Activated CD4-positive, alpha-beta T cell treated with anti-CD3 and anti-CD28 coated beads, Interleukin-2, Interleukin-6, amounts not matched to agents 100 ng/mL and 50 ng/mL, durations not matched to agents 16 hours and 8 hours (primary cell): Measurements from ENCODE around the gene DAO.

Experiments
- DNase-seq: peaks from one replicate; pipeline ENCODE4 v3.0.0-alpha.2; 2020

The DAO gene

GRCh38 chr12:108928695-108929094 is 48.8 kb downstream of the DAO start:
- no peak for DNase-seq

GRCh38 chr12:108930155-108930554 is 50.3 kb downstream of the DAO start:
- DNase-seq = no peak

- no peak for DNase-seq
Measured at GRCh38 chr12:108930756-108931155, 50.9 kb downstream of the DAO start.

DNA sequence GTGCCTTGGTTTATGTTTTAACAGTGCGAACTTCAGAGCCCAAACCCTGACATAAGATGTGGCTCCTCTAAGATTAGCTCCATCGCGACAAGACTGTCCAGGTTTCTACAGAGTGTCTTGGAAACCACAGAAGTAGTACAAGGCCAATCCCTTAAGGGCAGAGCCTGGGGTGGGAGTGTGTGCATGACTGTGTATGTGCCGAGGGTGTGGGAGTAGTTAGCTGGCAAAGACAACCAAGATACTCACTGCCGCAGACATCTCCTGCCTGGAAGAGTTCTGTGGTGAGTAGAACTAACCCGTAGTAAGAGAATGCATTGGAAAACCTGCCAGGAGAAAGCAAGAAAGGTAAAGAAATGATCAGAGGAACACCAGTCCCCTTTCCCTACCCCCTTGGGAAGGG is 54.1 kb downstream of the DAO start:
- no peak for DNase-seq

- DNase-seq = peak; percentile 46
Measured at GRCh38 chr12:108935159-108935763, 55.4 kb downstream of the DAO start.

DNA sequence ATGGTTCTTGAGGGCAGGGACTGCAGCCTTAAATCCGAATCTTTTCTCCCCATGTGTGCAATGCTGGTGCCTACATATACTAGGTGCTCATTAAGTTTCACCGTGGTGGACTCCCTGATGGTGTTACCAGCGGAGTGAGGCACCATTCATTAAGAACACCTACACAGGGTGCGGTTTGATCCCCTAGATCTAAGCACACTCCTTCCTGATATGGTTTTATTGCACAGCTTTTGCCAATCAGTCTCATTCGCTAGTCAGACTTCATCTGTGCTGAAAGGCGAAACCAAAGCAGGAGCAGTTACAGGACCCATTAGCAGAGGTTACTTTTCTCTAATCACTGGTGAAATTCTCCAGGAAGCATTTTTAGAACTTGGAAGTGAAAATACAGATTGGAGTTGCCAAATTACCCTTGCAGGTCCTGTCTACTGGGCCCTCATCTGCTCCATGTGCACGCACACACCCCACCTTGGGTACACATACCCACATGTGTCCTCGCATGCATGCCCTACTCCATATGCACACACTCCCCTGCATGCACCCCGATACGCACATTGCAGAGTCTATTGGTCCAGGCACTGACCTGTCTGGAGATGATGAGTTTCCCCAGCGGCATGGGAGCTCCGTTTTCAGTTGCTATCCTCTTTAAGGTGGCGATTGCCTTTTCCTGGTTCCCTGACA is 58.5 kb downstream of the DAO start:
- DNase-seq = no peak

DNA sequence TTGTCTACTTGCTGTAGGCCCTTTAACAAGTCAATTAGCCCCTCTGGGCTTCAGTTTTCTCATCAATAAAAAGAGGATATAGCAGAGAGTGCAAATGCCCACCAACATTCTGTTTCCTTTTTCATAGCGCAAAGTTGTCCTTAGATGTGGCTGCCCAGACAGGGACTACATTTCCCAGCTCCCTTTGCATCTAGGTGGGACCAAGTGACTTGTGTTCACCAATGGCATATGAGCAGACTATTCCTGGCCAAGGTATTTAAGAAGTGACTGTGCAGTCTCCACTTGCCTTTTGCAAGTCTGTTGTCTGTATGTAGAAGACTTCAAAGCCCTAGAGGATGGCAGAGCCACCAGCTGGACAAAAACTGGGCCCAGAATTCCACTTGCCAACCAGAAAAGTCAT is 59.7 kb downstream of the DAO start:
- peak; percentile 36 for DNase-seq

DNA sequence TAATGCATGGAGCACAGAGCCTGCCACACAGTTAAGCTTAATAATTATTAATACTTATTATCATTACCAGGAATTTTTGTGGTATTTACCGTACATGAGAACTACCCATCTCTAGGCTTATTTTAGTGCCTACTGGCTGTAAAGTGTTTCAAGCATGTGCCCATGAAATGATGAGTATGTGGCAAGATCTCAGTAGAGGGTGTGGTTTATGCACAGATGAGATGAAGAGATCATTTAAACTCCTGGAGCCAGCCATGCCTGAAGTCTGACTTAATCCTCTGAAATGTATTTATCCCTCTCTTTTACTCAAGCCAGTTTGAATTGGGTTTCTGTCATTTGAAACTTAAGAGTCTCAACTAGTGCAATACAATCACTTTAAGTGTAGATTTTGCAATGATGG is 60.2 kb downstream of the DAO start:
- DNase-seq = no peak

GRCh38 chr12:108947097-108947496 is 67.2 kb downstream of the DAO start:
- DNase-seq = no peak

DNA sequence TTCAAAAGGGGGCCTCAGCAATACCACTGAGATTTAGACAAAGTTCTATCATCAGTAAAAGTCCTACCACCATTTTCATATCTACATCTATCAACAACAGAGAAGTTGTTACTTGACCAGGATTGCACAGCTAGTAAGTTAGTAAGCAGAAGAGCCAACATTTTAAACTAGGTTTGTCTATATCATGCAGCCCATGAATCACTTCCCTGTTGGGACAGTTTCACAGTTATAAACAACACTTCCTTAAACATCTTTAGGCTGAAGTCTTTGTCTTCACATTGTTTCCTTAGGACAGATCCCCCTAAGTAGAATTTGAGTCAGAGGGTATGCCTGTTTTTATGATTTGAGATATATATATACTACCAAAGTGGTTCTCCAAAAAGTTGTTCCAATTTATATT is 68.5 kb downstream of the DAO start:
- DNase-seq = no peak

- DNase-seq = no peak
Measured at GRCh38 chr12:108949976-108950375, 70.1 kb downstream of the DAO start.
